PC-3 (cell line): Measurements from ENCODE around the gene BBS2.

Experiments used
- CTCF ChIP-seq: fragments of 300-600 bp; sonication (generic); conservative IDR thresholded peaks from 2 replicates; pipeline ENCODE4 v1.5.1; 2017; ENCODE audit warnings: antibody characterized with exemption, low read depth, mild to moderate bottlenecking, low read length
- EZH2 ChIP-seq: fragments of 300-600 bp; sonication (generic); IDR thresholded peaks from one replicate; pipeline ENCODE4 v1.6.1; 2017; ENCODE audit warnings: antibody characterized with exemption, mild to moderate bottlenecking, low read length; ENCODE audit not compliant: unreplicated experiment
- EZH2phosphoT487 ChIP-seq: fragments of 300-600 bp; sonication (generic); IDR thresholded peaks from 2 replicates; pipeline ENCODE4 v1.6.1; 2018; ENCODE audit warnings: mild to moderate bottlenecking, antibody characterized with exemption, low read length, borderline replicate concordance

GRCh38 chr16:56469748-56470147, 50.1 kb downstream of the BBS2 start:
- TF ChIP-seq CTCF (no peak), EZH2 (no peak), EZH2phosphoT487 (no peak)
